ENCODE measurements around the gene AKR1B15. TPM values are rescaled to one million over a fixed set of nuclear protein-coding genes. Genes with fewer than 3 reads are reported as not detected.

AKR1B15 gene
- total and polyA plus RNA-seq, 9 of the 15 experiments (the other 6 are each of a cell fraction or from before 2014, with no cell fraction given): not detected

GRCh38 chr7:134535919-134536299 lies 13.0 kb upstream of the AKR1B15 start:
- H4K20me1 ChIP-seq (replicated peaks; ENCODE audit: control insufficient read depth, insufficient read depth, low read length): no peaks in the 10 kb centered on the region
- no peak for ATAC-seq
- WGBS (ENCODE audit: insufficient coverage, low coverage, missing lambda C conversion rate): 0% methylated on average over 3 of the region's 3 CpGs
- H3K4me1 ChIP-seq (replicated peaks in 1 of 2; ENCODE audit: control insufficient read depth in 2 of 2, insufficient read depth in 2 of 2, low read length in 2 of 2): no peaks in the 10 kb centered on the region
- no peaks in the 10 kb centered on the region for H3K36me3 ChIP-seq (ENCODE audit: control insufficient read depth, insufficient read depth, low read length)
- no TSS peak for BruUV-seq (replicated peaks)
- CTCF ChIA-PET (ENCODE audit: low intra/inter-chr PET ratio): interaction anchor here (0.6 kb wide), 1 partner anchor 1463 kb away, joined by 3 read pairs; no protein-coding TSS in a partner anchor
- intact Hi-C loops (cut with micrococcal nuclease) (no loop called here), in situ Hi-C loops (cut with MboI) (loop anchor here (5.0 kb wide), 1 partner anchor 41 kb away; no protein-coding TSS in a partner anchor)
- no peak overlapping the region for H3K4me3 ChIP-seq
- H3K9me1 ChIP-seq (ENCODE audit: control insufficient read depth, insufficient read depth, low read length): no peaks in the 10 kb centered on the region
- DNase-seq (ENCODE audit: extremely low read depth in 1 of 4, low spot score in 3 of 4): no peak
- no peak overlapping the region for H3K27ac ChIP-seq (ENCODE audit: extremely low read depth, low read depth, low read length)
- FAIRE-seq: no peak
- H3K79me2 ChIP-seq (ENCODE audit: control insufficient read depth, insufficient read depth, low read length): no peaks in the 10 kb centered on the region
- peaks cover 12 to 33% of the 10 kb centered on the region in 2 experiments for H3K27me3 ChIP-seq (ENCODE audit: control insufficient read depth in 2 of 2, insufficient read depth in 2 of 2, low read length in 2 of 2)
- no peak overlapping the region for H3K4me2 ChIP-seq (ENCODE audit: insufficient read depth, low read length)
- H3K9me3 ChIP-seq (replicated peaks; ENCODE audit: control insufficient read depth, insufficient read depth, low read depth, low read length): no peaks in the 10 kb centered on the region
- H3K9ac ChIP-seq (ENCODE audit: insufficient read depth in 1 of 2, low read depth in 2 of 2, low read length in 2 of 2): no peak overlapping the region
- H2AFZ ChIP-seq (ENCODE audit: low read depth, low read length): no peak overlapping the region
- POLR2A ChIA-PET: interaction anchor here (0.7 to 1.5 kb wide), 2 partner anchors 19 to 351 kb away, joined by 4 read pairs; no protein-coding TSS in a partner anchor
- TF ChIP-seq ZNF655 (CRISPR knock-in tag; IDR thresholded peaks at IDR 0.05) (no peak), FOXP4 (CRISPR knock-in tag; IDR thresholded peaks at IDR 0.05; ENCODE audit: borderline replicate concordance) (no peak), PTBP1 (IDR thresholded peaks at IDR 0.05; ENCODE audit: low read depth, low read length) (no peak), TCF7 (IDR thresholded peaks at IDR 0.05; ENCODE audit: borderline replicate concordance) (no peak), BACH1 (tag; IDR thresholded peaks at IDR 0.05) (no peak), SIRT6 (IDR thresholded peaks at IDR 0.05; ENCODE audit: low read depth, low read length) (no peak)
- TF ChIP-seq, protein P1, sequence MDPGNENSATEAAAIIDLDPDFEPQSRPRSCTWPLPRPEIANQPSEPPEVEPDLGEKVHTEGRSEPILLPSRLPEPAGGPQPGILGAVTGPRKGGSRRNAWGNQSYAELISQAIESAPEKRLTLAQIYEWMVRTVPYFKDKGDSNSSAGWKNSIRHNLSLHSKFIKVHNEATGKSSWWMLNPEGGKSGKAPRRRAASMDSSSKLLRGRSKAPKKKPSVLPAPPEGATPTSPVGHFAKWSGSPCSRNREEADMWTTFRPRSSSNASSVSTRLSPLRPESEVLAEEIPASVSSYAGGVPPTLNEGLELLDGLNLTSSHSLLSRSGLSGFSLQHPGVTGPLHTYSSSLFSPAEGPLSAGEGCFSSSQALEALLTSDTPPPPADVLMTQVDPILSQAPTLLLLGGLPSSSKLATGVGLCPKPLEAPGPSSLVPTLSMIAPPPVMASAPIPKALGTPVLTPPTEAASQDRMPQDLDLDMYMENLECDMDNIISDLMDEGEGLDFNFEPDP (CRISPR knock-in tag; IDR thresholded peaks at IDR 0.05): no peak
- TF ChIP-seq, protein P2, sequence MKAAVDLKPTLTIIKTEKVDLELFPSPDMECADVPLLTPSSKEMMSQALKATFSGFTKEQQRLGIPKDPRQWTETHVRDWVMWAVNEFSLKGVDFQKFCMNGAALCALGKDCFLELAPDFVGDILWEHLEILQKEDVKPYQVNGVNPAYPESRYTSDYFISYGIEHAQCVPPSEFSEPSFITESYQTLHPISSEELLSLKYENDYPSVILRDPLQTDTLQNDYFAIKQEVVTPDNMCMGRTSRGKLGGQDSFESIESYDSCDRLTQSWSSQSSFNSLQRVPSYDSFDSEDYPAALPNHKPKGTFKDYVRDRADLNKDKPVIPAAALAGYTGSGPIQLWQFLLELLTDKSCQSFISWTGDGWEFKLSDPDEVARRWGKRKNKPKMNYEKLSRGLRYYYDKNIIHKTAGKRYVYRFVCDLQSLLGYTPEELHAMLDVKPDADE (conservative IDR thresholded peaks at IDR 0.05; ENCODE audit: control insufficient read depth, low read depth, low read length): no peak

Measured in K562 (cell line).